B cell (primary cell): Measurements from ENCODE around the gene LTBP2. TPM values are rescaled to one million over a fixed set of nuclear protein-coding genes. Genes with fewer than 3 reads are reported as not detected.

ENCODE experiments used
- ATAC-seq: fragments of 200-7000 bp; cut with Tn5 transposase; one replicate; pipeline ENCODE4 v1.10.0; 2021; ENCODE audit warnings: low read depth, mild to moderate bottlenecking, moderate number of reproducible peaks, moderate library complexity
- CTCF ChIA-PET: fragments of 350-600 bp; sonication (Branson Sonifier 250); formaldehyde crosslinking; loops from one replicate; lab custom pipeline; 2021; ENCODE audit warnings: antibody characterized with exemption, inconsistent platforms; lab: Charles Lee
- POLR2A ChIA-PET: fragments of 350-600 bp; sonication (Branson Sonifier 250); formaldehyde crosslinking; loops from one replicate; lab custom pipeline; 2021; ENCODE audit warnings: antibody characterized with exemption; lab: Charles Lee
- DNase-seq: peaks from one replicate; pipeline ENCODE4 v3.0.0; 2013
- H2AFZ ChIP-seq: 2 replicates; pipeline ENCODE4 v1.6.1; 2012; ENCODE audit warnings: mild to moderate bottlenecking, low read depth, low read length; ENCODE audit not compliant: insufficient read depth, poor library complexity, severe bottlenecking
- H3K27ac ChIP-seq, 2 donors: 1 replicate in 1 of 2; 2 replicates in 1 of 2; pipeline ENCODE4 v1.5.1; 2012 to 2013; ENCODE audit warnings: low read length in 2 of 2, mild to moderate bottlenecking in 2 of 2, moderate library complexity in 1 of 2
- H3K27me3 ChIP-seq, 4 experiments: fragments of 200-600 bp in 1 of 4; sonication (generic) in 1 of 4; replicated peaks in 1 of 4; 1 replicate in 2 of 4; 2 replicates in 2 of 4; pipeline versions ENCODE4 v1.6.1 to v1.7.0; 2013 to 2016; ENCODE audit warnings: low read length in 3 of 4, mild to moderate bottlenecking in 2 of 4, mixed read lengths in 1 of 4, moderate library complexity in 1 of 4; ENCODE audit not compliant: insufficient read depth in 4 of 4, control insufficient read depth in 3 of 4; ENCODE audit errors: control extremely low read depth in 1 of 4
- H3K36me3 ChIP-seq, 2 experiments: replicated peaks in 1 of 2; 1 replicate in 1 of 2; 2 replicates in 1 of 2; pipeline versions ENCODE4 v1.6.1 to v1.7.1; 2013; ENCODE audit warnings: low read length in 1 of 2; ENCODE audit not compliant: insufficient read depth in 2 of 2, control insufficient read depth in 1 of 2; ENCODE audit errors: control extremely low read depth in 1 of 2, extremely low read depth in 1 of 2
- H3K4me1 ChIP-seq, 2 donors: fragments of 200-600 bp in 1 of 2; sonication (generic) in 1 of 2; 1 replicate in 1 of 2; 2 replicates in 1 of 2; pipeline versions ENCODE4 v1.5.1 to v1.6.1; 2013 to 2017; ENCODE audit warnings: low read length in 2 of 2; ENCODE audit not compliant: control insufficient read depth in 2 of 2, insufficient read depth in 2 of 2
- H3K4me2 ChIP-seq: replicated peaks from 2 replicates; pipeline ENCODE3; 2012; ENCODE audit warnings: mild to moderate bottlenecking, low read depth, low read length; ENCODE audit not compliant: poor library complexity, severe bottlenecking
- H3K4me3 ChIP-seq, 5 experiments: fragments of 200-600 bp in 1 of 5; sonication (generic) in 1 of 5; 1 replicate in 3 of 5; 2 replicates in 2 of 5; pipeline versions ENCODE4 v1.5.1 to v1.7.0; 2011 to 2016; ENCODE audit warnings: low read length in 4 of 5, mild to moderate bottlenecking in 4 of 5, low read depth in 2 of 5, control low read depth in 1 of 5, moderate library complexity in 1 of 5; ENCODE audit not compliant: insufficient read depth in 1 of 5; ENCODE audit errors: control extremely low read depth in 1 of 5, extremely low read depth in 1 of 5
- H3K79me2 ChIP-seq: fragments of 200-600 bp; sonication (generic); one replicate; pipeline ENCODE4 v1.6.0; 2016; ENCODE audit warnings: low read length; ENCODE audit not compliant: control insufficient read depth, insufficient read depth
- H3K9ac ChIP-seq: fragments of 200-600 bp; sonication (generic); 2 replicates; pipeline ENCODE4 v1.6.1; 2017; ENCODE audit warnings: mild to moderate bottlenecking, low read length, moderate library complexity
- H3K9me3 ChIP-seq, 3 donors: one replicate each; pipeline versions ENCODE4 v1.6.1 to v1.7.1; 2013; ENCODE audit warnings: low read length in 2 of 3; ENCODE audit not compliant: control insufficient read depth in 2 of 3, insufficient read depth in 1 of 3; ENCODE audit errors: control extremely low read depth in 1 of 3
- H4K20me1 ChIP-seq: 2 replicates; pipeline ENCODE4 v1.6.0; 2012; ENCODE audit warnings: mild to moderate bottlenecking, low read length; ENCODE audit not compliant: insufficient read depth, control insufficient read depth, poor library complexity, severe bottlenecking
- H3K27ac Mint-ChIP-seq: one replicate; pipeline ENCODE4 v1.8.0; 2021; ENCODE audit warnings: mixed read lengths
- H3K27me3 Mint-ChIP-seq: one replicate; pipeline ENCODE4 v1.8.0; 2021; ENCODE audit warnings: mixed read lengths
- H3K4me1 Mint-ChIP-seq: one replicate; pipeline ENCODE4 v1.8.0; 2021; ENCODE audit warnings: mixed read lengths
- H3K4me3 Mint-ChIP-seq: one replicate; pipeline ENCODE4 v1.8.0; 2021; ENCODE audit warnings: mixed read lengths
- H3K9me3 Mint-ChIP-seq: one replicate; pipeline ENCODE4 v1.8.0; 2022; ENCODE audit warnings: mixed read lengths; ENCODE audit not compliant: insufficient read depth
- EZH2 ChIP-seq: IDR thresholded peaks from 2 replicates; pipeline ENCODE4 v1.6.1; 2012; ENCODE audit warnings: borderline replicate concordance, low read depth, mild to moderate bottlenecking, moderate library complexity, low read length; ENCODE audit not compliant: insufficient read depth, poor library complexity, severe bottlenecking
- WGBS: methylation state at CpG from one replicate; pipeline ENCODE4 v1.1.5; 2013; ENCODE audit warnings: missing lambda C conversion rate; ENCODE audit not compliant: insufficient coverage; 5-methylcytosine and 5-hydroxymethylcytosine counted together
- intact Hi-C: fragments of 100-400 bp; cut with micrococcal nuclease; formaldehyde crosslinking; loops from one replicate; pipeline ENCODE4 v1.10.0; 2022
- polyA plus RNA-seq: library from polyadenylated mRNA; depleted of rRNA; stranded (reverse); fragments of >200 nt; gene quantifications from 2 replicates; pipeline ENCODE4 v1.2.3, GENCODE V29; 2012
- total RNA-seq, 2 donors: library from RNA; stranded (reverse); fragments of 120-200 nt in 1 of 2; gene quantifications; 1 replicate in 1 of 2; 2 replicates in 1 of 2; pipeline versions ENCODE4 v1.2.3 to v1.2.4, GENCODE V29; 2013 to 2022
- TF ChIP-seq, protein P1 (sequence below): fragments of 200-600 bp; IDR thresholded peaks from one replicate; pipeline ENCODE4 v1.8.0; 2022; ENCODE audit warnings: antibody characterized with exemption, mild to moderate bottlenecking

Gene LTBP2
- total and polyA plus RNA-seq, 2 donors (not counting 1 experiment from before 2014, with no cell fraction given) = 0.12 to 0.22 TPM

DNA sequence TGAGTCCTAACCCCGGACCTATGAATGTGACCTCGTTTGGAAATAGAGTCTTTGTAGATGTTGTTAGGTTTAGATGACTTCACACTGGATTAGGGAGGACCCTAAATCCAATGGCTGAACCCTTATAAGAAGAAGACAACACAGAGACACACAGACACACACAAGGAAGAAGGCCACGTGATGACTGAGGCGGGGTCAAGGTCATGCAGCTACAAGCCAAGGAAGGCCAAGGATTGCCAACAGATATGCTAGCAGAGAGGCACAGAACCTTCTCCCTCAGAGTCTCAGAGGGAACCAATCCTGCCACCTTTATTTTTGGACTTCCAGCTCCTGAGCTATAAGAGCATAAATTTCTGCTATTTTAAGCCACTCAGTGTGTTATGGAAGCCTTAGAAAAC is 31.8 kb downstream of the LTBP2 start:
- intact Hi-C loops = no loop called here
- Histone ChIP-seq H3K9me3 (no peaks in the 10 kb centered on the region), H2AFZ (no peak overlapping the region), H3K27ac (no peak overlapping the region), H4K20me1 (no peaks in the 10 kb centered on the region), H3K27me3 (no peaks in the 10 kb centered on the region), H3K79me2 (no peaks in the 10 kb centered on the region), H3K4me2 (no peak overlapping the region), H3K9ac (no peak overlapping the region), H3K4me3 (no peak overlapping the region), H3K4me1 (no peaks in the 10 kb centered on the region), H3K36me3 (no peaks in the 10 kb centered on the region)
- no peaks in the 10 kb centered on the region for H3K9me3 Mint-ChIP-seq
- H3K4me1 Mint-ChIP-seq = no peaks in the 10 kb centered on the region
- TF ChIP-seq, protein P1, sequence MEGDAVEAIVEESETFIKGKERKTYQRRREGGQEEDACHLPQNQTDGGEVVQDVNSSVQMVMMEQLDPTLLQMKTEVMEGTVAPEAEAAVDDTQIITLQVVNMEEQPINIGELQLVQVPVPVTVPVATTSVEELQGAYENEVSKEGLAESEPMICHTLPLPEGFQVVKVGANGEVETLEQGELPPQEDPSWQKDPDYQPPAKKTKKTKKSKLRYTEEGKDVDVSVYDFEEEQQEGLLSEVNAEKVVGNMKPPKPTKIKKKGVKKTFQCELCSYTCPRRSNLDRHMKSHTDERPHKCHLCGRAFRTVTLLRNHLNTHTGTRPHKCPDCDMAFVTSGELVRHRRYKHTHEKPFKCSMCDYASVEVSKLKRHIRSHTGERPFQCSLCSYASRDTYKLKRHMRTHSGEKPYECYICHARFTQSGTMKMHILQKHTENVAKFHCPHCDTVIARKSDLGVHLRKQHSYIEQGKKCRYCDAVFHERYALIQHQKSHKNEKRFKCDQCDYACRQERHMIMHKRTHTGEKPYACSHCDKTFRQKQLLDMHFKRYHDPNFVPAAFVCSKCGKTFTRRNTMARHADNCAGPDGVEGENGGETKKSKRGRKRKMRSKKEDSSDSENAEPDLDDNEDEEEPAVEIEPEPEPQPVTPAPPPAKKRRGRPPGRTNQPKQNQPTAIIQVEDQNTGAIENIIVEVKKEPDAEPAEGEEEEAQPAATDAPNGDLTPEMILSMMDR = no peak
- TF ChIP-seq EZH2 = no peak
- H3K27ac Mint-ChIP-seq = no peak overlapping the region
- WGBS = 72% methylated on average over 4 of the region's 4 CpGs
- ATAC-seq (no peak), DNase-seq (no peak)
- ChIA-PET POLR2A (no interaction called here), CTCF (no interaction called here)
- H3K27me3 Mint-ChIP-seq = peaks cover 7% of the 10 kb centered on the region
- no peak overlapping the region for H3K4me3 Mint-ChIP-seq

DNA sequence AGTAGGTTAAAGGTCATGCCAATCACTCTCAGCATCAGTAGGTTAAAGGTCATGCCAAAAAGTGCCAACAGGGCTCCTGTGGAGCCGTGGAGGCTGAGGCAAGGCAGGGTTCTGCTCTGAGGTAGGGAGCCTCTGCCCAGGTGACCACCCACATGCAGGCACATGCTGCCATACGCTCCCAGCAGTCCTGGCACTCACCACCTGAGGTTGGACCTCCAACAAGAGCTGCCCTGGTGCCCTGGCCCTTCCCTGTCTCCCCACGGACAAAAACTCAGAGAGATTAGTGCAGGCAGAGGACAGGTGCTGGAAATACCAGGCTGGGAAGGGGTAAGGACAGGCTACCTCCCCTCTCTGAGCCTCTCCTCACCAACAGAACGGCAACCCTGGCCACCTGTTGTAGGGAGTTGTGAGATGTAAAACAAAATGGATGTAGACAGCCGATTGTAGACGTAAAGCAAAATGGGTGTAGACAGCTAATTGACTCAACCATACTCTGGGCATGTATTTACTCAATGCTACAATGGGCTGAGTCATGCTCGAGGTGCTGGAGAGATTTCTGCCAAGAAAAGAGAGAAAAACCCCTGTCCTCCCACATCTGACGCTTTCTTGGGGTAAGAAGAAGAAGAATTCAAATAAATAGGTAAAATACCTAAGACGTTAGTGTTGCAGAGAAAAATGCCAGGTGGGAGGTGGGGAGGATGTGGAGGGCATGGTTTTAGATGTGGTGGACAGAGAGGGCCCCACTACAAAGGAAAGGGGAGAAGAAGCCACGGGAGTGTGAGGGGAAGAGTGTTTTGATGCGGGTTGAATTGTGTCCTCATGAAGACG is 32.4 kb downstream of the LTBP2 start:
- CTCF ChIA-PET = no interaction called here

More for the DNA sequence above, 32.4 kb downstream of the LTBP2 start:
- no peak overlapping the region for H3K4me3 ChIP-seq
- Mint-ChIP-seq H3K27me3 (peaks cover 7% of the 10 kb centered on the region), H3K27ac (no peak overlapping the region), H3K4me1 (no peaks in the 10 kb centered on the region), H3K9me3 (no peaks in the 10 kb centered on the region), H3K4me3 (no peak overlapping the region)
- H3K9ac ChIP-seq = no peak overlapping the region
- H3K27me3 ChIP-seq = no peaks in the 10 kb centered on the region
- H3K4me1 ChIP-seq = peaks cover 0 to 4% of the 10 kb centered on the region in 2 donors
- DNase-seq (no peak), ATAC-seq (no peak)
- H3K36me3 ChIP-seq = no peaks in the 10 kb centered on the region
- TF ChIP-seq EZH2 = no peak
- TF ChIP-seq, protein P1 = no peak
- WGBS = 72% methylated on average over 7 of the region's 12 CpGs
- intact Hi-C loops = no loop called here
- H3K79me2 ChIP-seq = no peaks in the 10 kb centered on the region
- POLR2A ChIA-PET = no interaction called here
- no peak overlapping the region for H2AFZ ChIP-seq
- no peak overlapping the region for H3K27ac ChIP-seq
- H4K20me1 ChIP-seq = no peaks in the 10 kb centered on the region
- H3K9me3 ChIP-seq = no peaks in the 10 kb centered on the region
- H3K4me2 ChIP-seq = no peak overlapping the region
